ENCODE results near the gene MCOLN2. TPM values are rescaled to one million over a fixed set of nuclear protein-coding genes. Genes with fewer than 3 reads are reported as not detected.

The MCOLN2 gene
- total and polyA plus RNA-seq, 2 of the 4 experiments (the other 2 are of a cell fraction) = 0.43 to 0.54 TPM

DNA sequence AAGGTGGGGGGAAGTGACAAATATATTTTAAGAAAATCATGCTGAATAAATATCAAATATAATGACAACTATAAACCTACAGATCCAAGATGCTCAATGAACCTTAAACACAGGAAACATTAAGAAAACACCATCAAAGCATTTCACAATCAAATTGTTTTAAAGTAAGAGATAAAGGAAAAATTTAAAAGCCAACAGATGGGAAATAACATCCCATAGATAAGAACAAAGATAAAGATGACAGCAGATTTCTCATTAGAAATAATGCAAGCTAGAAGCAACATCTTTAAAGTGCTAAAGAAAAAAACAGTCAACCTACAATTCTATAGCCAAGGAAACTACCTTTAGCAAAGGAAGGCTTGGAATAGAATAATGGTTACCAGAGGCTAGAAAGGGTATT is 33.6 kb upstream of the MCOLN2 start:
- H4K91ac ChIP-seq (ENCODE audit: insufficient read depth, low read depth, low read length) = no peak overlapping the region
- H2AFZ ChIP-seq (replicated peaks; ENCODE audit: low read length, poor library complexity) = no peak overlapping the region
- no peak overlapping the region for H4K8ac ChIP-seq (ENCODE audit: low read depth in 2 of 2, low read length in 2 of 2)
- H3K4ac ChIP-seq (ENCODE audit: low read depth, low read length) = no peak overlapping the region
- H4K5ac ChIP-seq (ENCODE audit: low read depth, low read length) = no peak overlapping the region
- CTCF ChIA-PET = no interaction called here
- POLR2A ChIA-PET (ENCODE audit: unreplicated experiment) = no interaction called here
- intact Hi-C loops (cut with micrococcal nuclease) = no loop called here
- no peak overlapping the region for H3K18ac ChIP-seq (ENCODE audit: low read depth, low read length)
- no peak overlapping the region for H3K23ac ChIP-seq (ENCODE audit: low read depth, low read length)
- no peaks in the 10 kb centered on the region for H3K9me1 ChIP-seq (ENCODE audit: insufficient read depth, low read length)
- H2AK9ac ChIP-seq (replicated peaks; ENCODE audit: low read depth, low read length, poor library complexity) = no peak overlapping the region
- H3K14ac ChIP-seq (replicated peaks; ENCODE audit: low read depth, low read length) = no peak overlapping the region
- H4K20me1 ChIP-seq (ENCODE audit: insufficient read depth, low read length) = no peaks in the 10 kb centered on the region
- no peak overlapping the region for H3K9ac ChIP-seq (ENCODE audit: low read depth, low read length)
- H3K4me2 ChIP-seq (ENCODE audit: low read depth, low read length) = no peak overlapping the region
- DNase-seq (no peak), ATAC-seq (ENCODE audit: low read depth) (no peak)
- H3K79me1 ChIP-seq (ENCODE audit: low read depth in 1 of 2, low read length in 2 of 2) = no peaks in the 10 kb centered on the region
- no peaks in the 10 kb centered on the region for H3K9me3 ChIP-seq (ENCODE audit: control insufficient read depth, insufficient read depth, low read length)
- peaks cover 12% of the 10 kb centered on the region for H3K27me3 ChIP-seq (ENCODE audit: control insufficient read depth, insufficient read depth, low read length)
- no peak overlapping the region for H3K4me3 ChIP-seq (ENCODE audit: insufficient read depth, low read depth, low read length)
- no peak overlapping the region for H3K56ac ChIP-seq (ENCODE audit: extremely low read depth, insufficient read depth, low read length)
- no peak overlapping the region for H2AK5ac ChIP-seq (ENCODE audit: low read depth, low read length)
- in situ Hi-C loops (cut with MboI; ENCODE audit: low sequenced_read_pairs) = no loop called here
- H2BK20ac ChIP-seq (ENCODE audit: low read depth, low read length) = no peak overlapping the region
- no peak overlapping the region for H2BK5ac ChIP-seq (ENCODE audit: low read depth, low read length, poor library complexity, severe bottlenecking)
- no peaks in the 10 kb centered on the region for H3K4me1 ChIP-seq (ENCODE audit: control insufficient read depth, insufficient read depth, low read length)
- no peak for TF ChIP-seq CHD1 (IDR thresholded peaks at IDR 0.05; ENCODE audit: low read depth, low read length)
- TF ChIP-seq, protein P1, sequence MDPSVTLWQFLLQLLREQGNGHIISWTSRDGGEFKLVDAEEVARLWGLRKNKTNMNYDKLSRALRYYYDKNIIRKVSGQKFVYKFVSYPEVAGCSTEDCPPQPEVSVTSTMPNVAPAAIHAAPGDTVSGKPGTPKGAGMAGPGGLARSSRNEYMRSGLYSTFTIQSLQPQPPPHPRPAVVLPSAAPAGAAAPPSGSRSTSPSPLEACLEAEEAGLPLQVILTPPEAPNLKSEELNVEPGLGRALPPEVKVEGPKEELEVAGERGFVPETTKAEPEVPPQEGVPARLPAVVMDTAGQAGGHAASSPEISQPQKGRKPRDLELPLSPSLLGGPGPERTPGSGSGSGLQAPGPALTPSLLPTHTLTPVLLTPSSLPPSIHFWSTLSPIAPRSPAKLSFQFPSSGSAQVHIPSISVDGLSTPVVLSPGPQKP (IDR thresholded peaks at IDR 0.05; ENCODE audit: borderline replicate concordance, low read depth, low read length) = no peak
- no peak for TF ChIP-seq MXI1 (IDR thresholded peaks at IDR 0.05; ENCODE audit: borderline replicate concordance, low read depth, low read length)
- no peak for TF ChIP-seq NFE2L2 (IDR thresholded peaks at IDR 0.05; ENCODE audit: low read depth, low read length)
- no peak for TF ChIP-seq RCOR1 (IDR thresholded peaks at IDR 0.05; ENCODE audit: insufficient replicate concordance, low read length)
- no peak for TF ChIP-seq SMC3 (IDR thresholded peaks at IDR 0.05; ENCODE audit: low read depth, low read length)
- TF ChIP-seq, protein P2, sequence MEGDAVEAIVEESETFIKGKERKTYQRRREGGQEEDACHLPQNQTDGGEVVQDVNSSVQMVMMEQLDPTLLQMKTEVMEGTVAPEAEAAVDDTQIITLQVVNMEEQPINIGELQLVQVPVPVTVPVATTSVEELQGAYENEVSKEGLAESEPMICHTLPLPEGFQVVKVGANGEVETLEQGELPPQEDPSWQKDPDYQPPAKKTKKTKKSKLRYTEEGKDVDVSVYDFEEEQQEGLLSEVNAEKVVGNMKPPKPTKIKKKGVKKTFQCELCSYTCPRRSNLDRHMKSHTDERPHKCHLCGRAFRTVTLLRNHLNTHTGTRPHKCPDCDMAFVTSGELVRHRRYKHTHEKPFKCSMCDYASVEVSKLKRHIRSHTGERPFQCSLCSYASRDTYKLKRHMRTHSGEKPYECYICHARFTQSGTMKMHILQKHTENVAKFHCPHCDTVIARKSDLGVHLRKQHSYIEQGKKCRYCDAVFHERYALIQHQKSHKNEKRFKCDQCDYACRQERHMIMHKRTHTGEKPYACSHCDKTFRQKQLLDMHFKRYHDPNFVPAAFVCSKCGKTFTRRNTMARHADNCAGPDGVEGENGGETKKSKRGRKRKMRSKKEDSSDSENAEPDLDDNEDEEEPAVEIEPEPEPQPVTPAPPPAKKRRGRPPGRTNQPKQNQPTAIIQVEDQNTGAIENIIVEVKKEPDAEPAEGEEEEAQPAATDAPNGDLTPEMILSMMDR (conservative IDR thresholded peaks at IDR 0.05; ENCODE audit: low read depth, low read length) = no peak
- TF ChIP-seq CEBPB (IDR thresholded peaks at IDR 0.05; ENCODE audit: low read depth, low read length) = no peak
- no peak for TF ChIP-seq RFX5 (IDR thresholded peaks at IDR 0.05; ENCODE audit: low read depth, low read length)
- TF ChIP-seq, protein P3, sequence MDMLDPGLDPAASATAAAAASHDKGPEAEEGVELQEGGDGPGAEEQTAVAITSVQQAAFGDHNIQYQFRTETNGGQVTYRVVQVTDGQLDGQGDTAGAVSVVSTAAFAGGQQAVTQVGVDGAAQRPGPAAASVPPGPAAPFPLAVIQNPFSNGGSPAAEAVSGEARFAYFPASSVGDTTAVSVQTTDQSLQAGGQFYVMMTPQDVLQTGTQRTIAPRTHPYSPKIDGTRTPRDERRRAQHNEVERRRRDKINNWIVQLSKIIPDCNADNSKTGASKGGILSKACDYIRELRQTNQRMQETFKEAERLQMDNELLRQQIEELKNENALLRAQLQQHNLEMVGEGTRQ (IDR thresholded peaks at IDR 0.05; ENCODE audit: low read depth, low read length) = no peak
- TF ChIP-seq RAD21 (IDR thresholded peaks at IDR 0.05; ENCODE audit: low read length) = no peak
- no peak overlapping the region for H2BK120ac ChIP-seq (ENCODE audit: low read depth, low read length)
- H2BK15ac ChIP-seq (ENCODE audit: low read depth, low read length) = no peak overlapping the region
- BruUV-seq (replicated peaks) = no TSS peak
- H3K27ac ChIP-seq (ENCODE audit: insufficient read depth, low read length) = no peak overlapping the region
- dilution Hi-C loops (cut with HindIII; ENCODE audit: low sequenced_read_pairs, unreplicated experiment) = no loop called here
- H3K36me3 ChIP-seq (ENCODE audit: control insufficient read depth, insufficient read depth, low read length) = no peaks in the 10 kb centered on the region

All from IMR-90 (cell line).